Activated T-cell treated with anti-CD3 and anti-CD28 coated beads, Interleukin-2, amount 50 U/mL, for 4 hours (primary cell): ENCODE results near the gene PPIC. TPM values are rescaled to one million over a fixed set of nuclear protein-coding genes. Genes with fewer than 3 reads are reported as not detected.
"Not testable (repeated sequence)": the region's sequence is repeated elsewhere in the genome, so short reads cannot be mapped to it uniquely, and the experiment has no call there.

Experiments used
- ATAC-seq, 2 donors: fragments of 200-7000 bp; cut with Tn5 transposase; one replicate each; pipeline ENCODE4 v1.10.0; 2021
- DNase-seq: peaks from one replicate; pipeline ENCODE4 v3.0.0-alpha.2; 2020
- H3K27me3 Mint-ChIP-seq: one replicate; pipeline ENCODE4 v1.8.0; 2021; ENCODE audit warnings: low read depth, mixed read lengths
- H3K36me3 Mint-ChIP-seq: one replicate; pipeline ENCODE4 v1.8.0; 2022; ENCODE audit warnings: mixed read lengths; ENCODE audit not compliant: insufficient read depth
- H3K4me1 Mint-ChIP-seq: one replicate; pipeline ENCODE4 v1.8.0; 2021; ENCODE audit warnings: low read depth, mixed read lengths
- H3K4me3 Mint-ChIP-seq: one replicate; pipeline ENCODE4 v1.8.0; 2021; ENCODE audit warnings: mild to moderate bottlenecking, moderate library complexity, mixed read lengths
- H3K9me3 Mint-ChIP-seq: one replicate; pipeline ENCODE4 v1.8.0; 2021; ENCODE audit warnings: mixed read lengths
- total RNA-seq, 3 donors: library from RNA; stranded (reverse); gene quantifications; one replicate each; pipeline ENCODE4 v1.2.1, GENCODE V29; 2021

Gene PPIC
- total RNA-seq, 3 donors from 2014 or later = 0.18 TPM; not detected in 2

GRCh38 chr5:122985954-122986721, 50.4 kb downstream of the PPIC start:
- DNase-seq (no peak), ATAC-seq (no peak)
- H3K27me3 Mint-ChIP-seq = no peaks in the 10 kb centered on the region
- H3K4me1 Mint-ChIP-seq = no peaks in the 10 kb centered on the region
- no peaks in the 10 kb centered on the region for H3K9me3 Mint-ChIP-seq
- no peak overlapping the region for H3K4me3 Mint-ChIP-seq
- no peaks in the 10 kb centered on the region for H3K36me3 Mint-ChIP-seq

- Mint-ChIP-seq H3K27me3 (no peaks in the 10 kb centered on the region), H3K4me3 (no peak overlapping the region), H3K4me1 (no peaks in the 10 kb centered on the region), H3K36me3 (no peaks in the 10 kb centered on the region), H3K9me3 (no peaks in the 10 kb centered on the region)
- no peak for ATAC-seq
- DNase-seq = no peak
These were observed 51.4 kb downstream of the PPIC start for GRCh38 chr5:122985006-122985700.

- DNase-seq (no peak), ATAC-seq (no peak)
- Mint-ChIP-seq H3K36me3 (no peaks in the 10 kb centered on the region), H3K4me3 (no peak overlapping the region), H3K4me1 (no peaks in the 10 kb centered on the region), H3K27me3 (no peaks in the 10 kb centered on the region), H3K9me3 (no peaks in the 10 kb centered on the region)
These were observed 52.1 kb downstream of the PPIC start for GRCh38 chr5:122984425-122984824.

GRCh38 chr5:122982376-122982775, 54.1 kb downstream of the PPIC start:
- no peaks in the 10 kb centered on the region for H3K9me3 Mint-ChIP-seq
- DNase-seq = no peak
- no peak for ATAC-seq
- H3K4me1 Mint-ChIP-seq = no peaks in the 10 kb centered on the region
- no peaks in the 10 kb centered on the region for H3K27me3 Mint-ChIP-seq
- no peak overlapping the region for H3K4me3 Mint-ChIP-seq
- no peaks in the 10 kb centered on the region for H3K36me3 Mint-ChIP-seq

- DNase-seq (no peak), ATAC-seq (no peak)
- Mint-ChIP-seq H3K9me3 (no peaks in the 10 kb centered on the region), H3K36me3 (no peaks in the 10 kb centered on the region), H3K27me3 (no peaks in the 10 kb centered on the region), H3K4me3 (no peak overlapping the region), H3K4me1 (no peaks in the 10 kb centered on the region)
These were observed 54.7 kb downstream of the PPIC start for GRCh38 chr5:122981846-122982245.

- Mint-ChIP-seq H3K27me3 (no peaks in the 10 kb centered on the region), H3K4me3 (no peak overlapping the region), H3K4me1 (no peaks in the 10 kb centered on the region), H3K36me3 (no peaks in the 10 kb centered on the region), H3K9me3 (no peaks in the 10 kb centered on the region)
- no peak for ATAC-seq
- no peak for DNase-seq
These were observed 57.8 kb downstream of the PPIC start for GRCh38 chr5:122978644-122979297.

GRCh38 chr5:122978068-122978467, 58.5 kb downstream of the PPIC start:
- DNase-seq = no peak
- no peak for ATAC-seq
- Mint-ChIP-seq H3K27me3 (no peaks in the 10 kb centered on the region), H3K9me3 (no peaks in the 10 kb centered on the region), H3K36me3 (no peaks in the 10 kb centered on the region), H3K4me1 (no peaks in the 10 kb centered on the region), H3K4me3 (no peak overlapping the region)

GRCh38 chr5:122977319-122977718, 59.2 kb downstream of the PPIC start:
- Mint-ChIP-seq H3K36me3 (peaks cover 3% of the 10 kb centered on the region), H3K4me3 (no peak overlapping the region), H3K27me3 (no peaks in the 10 kb centered on the region), H3K9me3 (no peaks in the 10 kb centered on the region), H3K4me1 (no peaks in the 10 kb centered on the region)
- DNase-seq (no peak), ATAC-seq (no peak)

- H3K9me3 Mint-ChIP-seq, H3K36me3 Mint-ChIP-seq, DNase-seq, H3K27me3 Mint-ChIP-seq, H3K4me3 Mint-ChIP-seq, H3K4me1 Mint-ChIP-seq, ATAC-seq: not testable (repeated sequence)
These were observed 62.3 kb downstream of the PPIC start for GRCh38 chr5:122974251-122974650.

- H3K4me3 Mint-ChIP-seq, H3K9me3 Mint-ChIP-seq, H3K36me3 Mint-ChIP-seq, ATAC-seq, H3K27me3 Mint-ChIP-seq, H3K4me1 Mint-ChIP-seq, DNase-seq: not testable (repeated sequence)
These were observed 62.8 kb downstream of the PPIC start for GRCh38 chr5:122973759-122974158.

Other genes starting within 250 kb of the PPIC start
- gene SNX24, start 191.1 kb downstream of the PPIC start, total RNA-seq = 1 to 10 TPM in 2 of 3 donors, under 1 TPM in 1; 0.74 to 2.2 (median 1.1) TPM
- not detected for gene PRDM6, start 52.5 kb upstream of the PPIC start, total RNA-seq